Right cardiac atrium (tissue), 5 donors: ENCODE data around the gene GAB1. TPM values are rescaled to one million over a fixed set of nuclear protein-coding genes. Genes with fewer than 3 reads are reported as not detected.

Experiments used
- ATAC-seq, 2 donors: fragments of 200-7000 bp; cut with Tn5 transposase; one replicate each; pipeline versions ENCODE4 v1.8.0 to v1.9.1; 2020; ENCODE audit warnings: moderate library complexity in 2 of 2, mild to moderate bottlenecking in 1 of 2
- DNase-seq, 3 donors: peaks; one replicate each; pipeline ENCODE4 v3.0.0-alpha.2; 2020
- H3K27ac ChIP-seq: one replicate; pipeline ENCODE4 v1.5.1; 2013; ENCODE audit warnings: mild to moderate bottlenecking, low read length, control low read depth, moderate library complexity
- H3K27me3 ChIP-seq: one replicate; pipeline ENCODE4 v1.6.1; 2013; ENCODE audit not compliant: control insufficient read depth, insufficient read depth
- H3K4me1 ChIP-seq: one replicate; pipeline ENCODE4 v1.6.1; 2013; ENCODE audit warnings: low read length; ENCODE audit not compliant: control insufficient read depth, insufficient read depth
- H3K4me3 ChIP-seq: one replicate; pipeline ENCODE4 v1.5.1; 2013; ENCODE audit warnings: low read length, control low read depth
- H3K9me3 ChIP-seq: one replicate; pipeline ENCODE4 v1.6.1; 2013; ENCODE audit warnings: low read length; ENCODE audit not compliant: control insufficient read depth
- WGBS: extraction: QIAGEN DNeasy Blood & Tissue Kit; methylation state at CpG from one replicate; pipeline ENCODE4 v1.1.7; 2013; 5-methylcytosine and 5-hydroxymethylcytosine counted together
- intact Hi-C, 4 donors: fragments of 100-400 bp; cut with DNase I; formaldehyde crosslinking; loops; one replicate each; pipeline versions ENCODE4 v1.11.0 to v1.14.0; 2022 to 2023
- polyA plus RNA-seq: library from polyadenylated mRNA; stranded (reverse); fragments of 200-250 nt; gene quantifications from one replicate; pipeline ENCODE4 v1.2.3, GENCODE V29; 2013
- total RNA-seq, 4 donors: library from RNA; stranded (reverse); fragmentation: NEBNext Ultra II Directional; extraction: Animal tissue kit (Norgen Biotek cat#: 25700); gene quantifications; one replicate each; pipeline ENCODE4 v1.2.1, GENCODE V29; 2021
- donor health status: healthy with polysubstance abuse.
- donor health status: DM: no; HTN: yes; CAD: no.
- donor health status: DM: no; HTN: no; CAD: no.
- donor health status: DM: no; HTN: yes; CAD: no; lungs with severe emphysema.
- donor health status: DM: yes; HTN: yes; CAD: no.

The GAB1 gene
- total and polyA plus RNA-seq, 5 donors = 11.0 to 73.4 (median 58.3) TPM

DNA sequence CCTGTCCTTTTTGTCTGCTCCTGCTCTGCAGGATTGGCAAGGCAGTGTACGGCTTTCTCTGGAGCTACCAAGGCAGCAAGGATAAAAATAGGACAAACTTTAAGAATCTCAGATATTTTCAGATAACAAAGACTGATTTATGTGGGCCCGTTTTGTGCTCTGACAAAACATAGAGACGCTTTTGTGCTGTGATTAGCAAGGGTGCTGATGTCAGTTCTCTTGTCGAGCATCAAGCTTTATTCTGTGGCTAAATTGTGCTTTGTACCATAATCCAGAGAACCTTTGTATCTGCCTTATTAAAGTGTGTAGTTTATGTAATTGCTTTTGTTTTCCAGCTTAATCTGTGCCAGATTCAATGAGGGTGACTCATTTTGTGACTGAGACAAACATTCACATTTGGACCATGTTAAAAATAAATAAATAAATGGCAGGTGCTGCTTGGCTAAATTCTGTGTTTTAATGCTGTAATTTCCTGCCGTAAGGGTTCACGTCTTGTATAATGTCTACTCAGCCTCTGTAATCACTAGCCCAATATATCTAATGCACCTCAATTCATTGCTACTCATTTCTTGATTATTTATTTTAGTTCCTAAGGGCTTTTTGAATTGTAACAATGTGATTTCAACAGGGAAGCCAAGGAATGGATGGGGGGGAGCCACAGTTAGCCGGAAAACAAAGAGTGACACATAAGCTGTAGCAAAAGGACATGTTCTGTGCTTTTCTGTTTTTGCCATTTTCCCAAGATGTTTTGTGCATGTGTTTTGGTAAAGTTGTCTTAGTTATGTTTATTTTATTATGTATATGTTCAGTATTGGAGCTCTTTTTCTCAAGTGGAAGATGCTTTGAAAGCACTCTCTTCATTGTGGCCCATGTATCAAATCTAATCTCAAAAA is 75.1 kb downstream of the GAB1 start:
- Histone ChIP-seq H3K9me3 (no peaks in the 10 kb centered on the region), H3K4me1 (peaks cover 11% of the 10 kb centered on the region), H3K27ac (no peak overlapping the region), H3K27me3 (no peaks in the 10 kb centered on the region), H3K4me3 (no peak overlapping the region)
- ATAC-seq (peak; percentile 53 to 67), DNase-seq (no peak)
- WGBS = 13% methylated on average over 7 of the region's 7 CpGs
- intact Hi-C loops = no loop called here

DNA sequence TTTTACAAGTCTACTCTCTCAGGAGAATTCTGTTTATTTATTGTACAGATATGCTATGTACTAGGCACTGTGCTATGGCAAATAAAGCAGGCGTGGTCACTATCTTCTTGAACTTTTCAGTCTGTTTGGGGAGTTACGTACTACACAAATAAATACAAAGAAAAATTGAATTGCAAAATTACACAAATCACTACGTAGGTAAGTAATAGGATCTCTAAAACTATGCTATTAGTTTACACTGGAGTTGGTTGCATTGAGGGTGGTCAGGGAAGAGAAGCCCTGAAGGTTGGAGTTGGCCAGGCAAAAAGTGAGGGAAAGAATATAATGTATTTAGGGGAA is 75.7 kb downstream of the GAB1 start:
- H3K27me3 ChIP-seq = no peaks in the 10 kb centered on the region
- H3K27ac ChIP-seq = no peak overlapping the region
- H3K4me1 ChIP-seq = peaks cover 11% of the 10 kb centered on the region
- 64% methylated on average over 3 of the region's 3 CpGs for WGBS
- DNase-seq = no peak
- intact Hi-C loops = no loop called here
- no peak overlapping the region for H3K4me3 ChIP-seq
- H3K9me3 ChIP-seq = no peaks in the 10 kb centered on the region
- ATAC-seq = no peak

DNA sequence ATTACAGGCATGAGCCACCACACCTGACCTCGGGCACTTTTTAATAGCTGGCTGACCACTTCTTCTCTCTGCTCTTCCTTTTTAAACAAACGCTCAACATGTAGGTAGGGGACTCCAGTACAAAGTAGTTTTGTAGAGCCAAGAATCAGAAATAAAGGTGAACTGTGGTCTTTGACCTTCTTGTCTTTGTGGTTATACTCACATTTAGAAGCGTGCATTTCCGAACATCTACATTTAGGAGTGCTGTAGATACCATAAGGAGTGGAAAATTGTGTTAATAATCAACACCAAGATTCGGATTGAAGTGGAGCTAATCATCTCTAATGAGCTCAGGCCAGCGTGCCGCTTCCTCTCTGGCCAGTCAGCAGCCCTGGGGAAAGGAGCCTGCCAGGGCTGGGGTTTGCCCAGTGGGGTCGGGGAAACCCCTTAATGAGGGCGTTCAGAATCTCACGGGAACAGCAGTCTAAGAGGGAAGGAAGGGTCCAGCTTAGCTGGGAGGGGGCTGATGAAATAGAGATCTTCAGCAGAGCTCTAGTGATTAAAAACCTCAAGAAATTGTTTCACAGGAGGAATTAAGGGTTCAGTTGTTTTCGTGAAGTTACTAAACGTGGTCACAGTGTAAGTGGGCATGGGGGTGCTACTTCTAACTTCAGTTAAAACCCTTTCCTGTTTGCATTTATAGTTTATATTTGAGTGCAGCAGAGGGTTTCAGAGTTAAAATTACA is 81.2 kb downstream of the GAB1 start:
- intact Hi-C loops = no loop called here
- Histone ChIP-seq H3K27ac (no peak overlapping the region), H3K4me1 (no peaks in the 10 kb centered on the region)

DNA sequence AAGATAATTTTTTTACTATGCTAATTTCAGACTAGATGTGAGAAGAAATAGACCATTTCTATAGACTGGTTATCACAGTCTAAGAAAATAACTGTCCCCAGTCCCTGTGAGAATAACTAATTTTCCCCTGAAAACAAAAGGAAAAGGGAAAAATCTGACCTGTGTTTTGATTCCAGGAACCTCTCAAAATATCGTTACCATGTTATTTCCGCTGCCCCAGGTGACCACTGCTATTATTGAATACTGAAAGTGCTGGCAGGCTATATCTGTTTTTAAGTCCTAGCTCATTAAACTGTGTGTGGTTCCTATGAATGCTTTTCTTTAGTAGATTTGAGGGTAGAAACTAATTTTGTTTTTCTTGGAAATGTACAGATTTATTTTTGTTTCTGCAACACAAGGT is 83.6 kb downstream of the GAB1 start:
- no peak overlapping the region for H3K4me3 ChIP-seq
- peak; percentile 40 to 76 for ATAC-seq
- no peaks in the 10 kb centered on the region for H3K4me1 ChIP-seq
- no peak overlapping the region for H3K27ac ChIP-seq
- H3K27me3 ChIP-seq = no peaks in the 10 kb centered on the region
- intact Hi-C loops = no loop called here
- no peaks in the 10 kb centered on the region for H3K9me3 ChIP-seq
- DNase-seq = no peak
- WGBS = 47% methylated on average over 2 of the region's 2 CpGs

More for the DNA sequence above, 81.2 kb downstream of the GAB1 start:
- DNase-seq (no peak), ATAC-seq (no peak)
- Histone ChIP-seq H3K27me3 (no peaks in the 10 kb centered on the region), H3K4me3 (no peak overlapping the region), H3K9me3 (no peaks in the 10 kb centered on the region)
- 84% methylated on average over 12 of the region's 12 CpGs for WGBS

DNA sequence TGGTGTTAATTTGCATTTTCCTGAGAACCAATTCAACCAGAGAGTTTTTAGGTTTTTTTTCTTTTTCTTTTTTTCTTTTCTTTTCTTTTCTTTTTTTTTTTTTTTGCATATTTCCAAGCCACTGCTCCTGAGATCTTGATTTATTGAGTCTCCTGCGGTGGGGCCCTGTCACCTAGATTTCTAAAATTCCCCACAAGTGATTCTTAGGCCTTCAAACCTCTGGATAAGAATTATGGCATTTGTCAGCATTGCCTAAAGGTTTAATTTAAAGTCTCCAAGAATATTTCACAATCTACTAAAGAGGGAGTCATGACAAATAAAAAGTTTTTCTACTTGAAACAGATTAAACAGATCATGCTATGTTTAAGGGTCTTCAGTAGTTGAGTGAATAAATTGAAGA is 84.9 kb downstream of the GAB1 start:
- no peak overlapping the region for H3K4me3 ChIP-seq
- no peak overlapping the region for H3K27ac ChIP-seq
- no peaks in the 10 kb centered on the region for H3K4me1 ChIP-seq
- no peaks in the 10 kb centered on the region for H3K9me3 ChIP-seq
- no peak for DNase-seq
- 96% methylated on average over 1 of the region's 1 CpG for WGBS
- intact Hi-C loops = no loop called here
- ATAC-seq = no peak
- H3K27me3 ChIP-seq = no peaks in the 10 kb centered on the region

DNA sequence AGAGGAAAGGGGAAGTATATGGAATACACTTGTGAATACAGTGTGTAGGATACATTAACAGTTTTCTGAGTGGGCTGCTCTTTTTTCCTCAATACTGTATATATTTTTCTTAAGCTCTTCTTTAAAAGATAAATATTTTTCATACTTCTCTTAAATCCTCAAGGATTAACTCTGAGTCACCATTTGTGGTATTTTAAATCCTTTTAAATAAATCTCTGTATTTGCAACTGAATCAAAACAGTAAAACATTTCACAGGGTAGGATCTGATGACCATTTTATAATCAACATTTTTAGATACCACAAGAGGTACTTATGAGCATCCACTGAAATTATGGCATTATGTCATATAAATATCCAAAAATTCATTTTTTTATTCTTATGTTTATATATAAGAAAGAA is 87.6 kb downstream of the GAB1 start:
- Histone ChIP-seq H3K9me3 (no peaks in the 10 kb centered on the region), H3K4me1 (no peaks in the 10 kb centered on the region), H3K4me3 (no peak overlapping the region), H3K27me3 (no peaks in the 10 kb centered on the region), H3K27ac (no peak overlapping the region)
- intact Hi-C loops = no loop called here
- DNase-seq (no peak), ATAC-seq (no peak)

DNA sequence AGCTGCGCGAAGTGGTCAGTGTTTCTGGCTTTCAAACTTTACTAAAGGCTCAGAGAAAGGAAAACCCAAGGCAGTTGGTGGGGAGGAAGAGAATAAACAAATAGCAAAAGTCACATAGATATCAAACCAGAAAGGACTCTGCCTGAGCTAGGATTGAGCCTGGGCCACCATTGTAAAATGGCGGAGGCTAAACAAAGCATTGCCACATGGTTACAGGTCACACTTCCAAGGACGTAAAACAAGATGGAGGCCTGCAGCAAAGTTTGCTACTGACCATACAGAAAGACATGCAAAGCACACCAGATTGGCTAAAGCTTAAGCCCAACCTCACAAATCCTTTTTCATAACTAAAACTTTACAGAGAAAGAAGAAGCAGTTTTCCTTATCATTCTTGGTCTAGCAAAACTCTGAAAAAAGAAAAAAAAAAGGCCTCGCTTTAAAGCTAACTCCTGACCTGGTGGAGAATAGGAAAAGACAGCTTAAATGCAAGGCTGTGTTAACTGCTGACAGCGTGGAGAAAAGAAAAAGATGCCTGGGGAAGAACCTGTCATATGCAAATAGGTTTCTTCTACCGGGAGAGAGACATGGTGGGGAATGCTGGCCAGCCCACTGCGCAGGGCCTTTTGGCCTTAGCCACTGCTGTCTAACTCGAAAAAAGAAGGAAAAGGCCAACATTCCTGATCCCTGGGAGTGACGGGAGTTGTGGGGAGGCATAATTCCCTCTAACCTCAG is 95.0 kb downstream of the GAB1 start:
- no peak overlapping the region for H3K4me3 ChIP-seq
- DNase-seq (no peak), ATAC-seq (no peak)
- H3K9me3 ChIP-seq = no peaks in the 10 kb centered on the region
- no peaks in the 10 kb centered on the region for H3K27me3 ChIP-seq
- no peaks in the 10 kb centered on the region for H3K4me1 ChIP-seq
- intact Hi-C loops = no loop called here
- WGBS = 92% methylated on average over 10 of the region's 10 CpGs
- H3K27ac ChIP-seq = no peak overlapping the region

DNA sequence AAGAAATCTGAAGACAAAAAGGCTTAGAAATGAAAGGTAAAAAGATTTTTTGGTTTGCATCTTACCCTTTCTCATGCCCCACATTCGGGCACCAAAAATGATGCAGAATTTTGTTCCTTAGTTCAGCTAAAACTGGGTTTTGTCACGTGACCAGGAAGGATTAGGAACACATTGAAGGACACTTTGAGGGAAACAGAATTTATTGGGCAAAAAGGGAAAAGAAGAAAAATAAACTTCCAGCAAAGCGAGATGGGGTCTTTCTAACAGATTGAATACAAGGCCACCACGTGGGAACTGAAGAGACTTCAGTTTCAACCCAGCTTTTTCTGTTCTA is 95.5 kb downstream of the GAB1 start:
- Histone ChIP-seq H3K27me3 (no peaks in the 10 kb centered on the region), H3K9me3 (no peaks in the 10 kb centered on the region), H3K27ac (no peak overlapping the region), H3K4me1 (no peaks in the 10 kb centered on the region), H3K4me3 (no peak overlapping the region)
- ATAC-seq (no peak), DNase-seq (no peak)
- intact Hi-C loops = no loop called here
- WGBS = 94% methylated on average over 4 of the region's 4 CpGs

DNA sequence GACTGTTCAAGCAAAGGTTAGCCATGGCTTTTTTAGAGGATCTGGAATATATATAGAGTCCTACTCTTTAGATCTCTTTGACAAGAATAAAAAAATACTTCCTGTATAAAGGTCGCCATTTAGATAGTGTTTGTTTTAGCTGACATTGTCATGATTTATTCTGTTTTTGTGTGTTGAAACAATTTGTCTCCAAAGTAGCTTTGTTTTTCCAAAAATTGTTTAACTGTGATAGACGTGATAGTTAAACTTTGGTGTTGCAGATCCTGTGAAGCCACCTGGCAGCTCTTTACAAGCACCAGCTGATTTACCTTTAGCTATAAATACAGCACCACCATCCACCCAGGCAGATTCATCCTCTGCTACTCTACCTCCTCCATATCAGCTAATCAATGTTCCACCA is 96.6 kb downstream of the GAB1 start:
- Histone ChIP-seq H3K27me3 (no peaks in the 10 kb centered on the region), H3K4me1 (no peaks in the 10 kb centered on the region), H3K27ac (no peak overlapping the region), H3K9me3 (no peaks in the 10 kb centered on the region), H3K4me3 (no peak overlapping the region)
- ATAC-seq (no peak), DNase-seq (no peak)
- 74% methylated on average over 2 of the region's 2 CpGs for WGBS
- intact Hi-C loops = no loop called here

DNA sequence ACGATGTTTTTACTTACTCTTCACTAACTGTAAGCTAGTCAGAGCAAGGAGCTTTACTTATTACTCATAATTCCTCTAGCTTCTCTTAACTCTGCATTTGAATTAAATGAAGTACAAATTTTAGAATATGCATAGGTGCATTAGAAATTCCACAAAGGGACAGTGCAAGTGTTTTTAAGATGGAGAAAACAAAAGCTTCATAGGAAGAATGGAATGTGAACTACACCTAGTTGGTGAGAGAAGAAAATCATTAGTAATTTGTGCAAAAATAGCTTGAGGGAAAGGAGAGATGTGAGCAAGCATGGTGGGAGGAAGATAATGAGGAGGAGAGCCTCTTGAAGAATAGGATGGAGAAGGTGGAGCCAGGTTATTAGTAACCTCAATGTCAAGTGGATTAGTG is 99.3 kb downstream of the GAB1 start:
- WGBS = 73% methylated on average over 1 of the region's 1 CpG
- DNase-seq = no peak
- intact Hi-C loops = no loop called here

DNA sequence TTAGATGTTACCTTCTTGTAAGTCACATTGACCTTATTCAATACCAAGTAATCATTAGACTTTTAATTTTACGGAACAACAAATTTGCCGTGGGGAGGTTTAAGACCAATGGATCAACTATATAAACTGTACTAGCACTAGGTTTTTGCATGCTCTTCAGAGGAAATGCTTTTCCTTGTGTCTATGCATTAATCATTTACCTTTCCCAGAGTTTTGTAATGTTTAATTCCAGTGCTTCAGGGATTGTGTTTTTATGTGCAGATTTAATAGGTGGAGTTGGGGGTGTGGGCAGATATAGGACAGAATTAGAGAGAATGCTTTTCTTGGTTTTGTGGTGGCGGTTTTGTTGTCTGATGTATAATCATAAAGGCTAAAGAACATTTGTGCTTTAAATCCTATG is 100.8 kb downstream of the GAB1 start:
- Histone ChIP-seq H3K4me1 (peaks cover 3% of the 10 kb centered on the region), H3K9me3 (no peaks in the 10 kb centered on the region), H3K27me3 (no peaks in the 10 kb centered on the region), H3K27ac (no peak overlapping the region), H3K4me3 (no peak overlapping the region)
- DNase-seq (no peak), ATAC-seq (no peak)
- WGBS = 97% methylated on average over 3 of the region's 3 CpGs
- intact Hi-C loops = no loop called here

More for the DNA sequence above, 99.3 kb downstream of the GAB1 start:
- Histone ChIP-seq H3K4me3 (no peak overlapping the region), H3K9me3 (no peaks in the 10 kb centered on the region), H3K27ac (no peak overlapping the region), H3K27me3 (no peaks in the 10 kb centered on the region), H3K4me1 (no peaks in the 10 kb centered on the region)
- ATAC-seq = no peak
